ENCODE data around the gene NNT. TPM values are rescaled to one million over a fixed set of nuclear protein-coding genes. Genes with fewer than 3 reads are reported as not detected.

Gene NNT
- total and polyA plus RNA-seq, 2 of the 8 experiments (the other 6 are each of a cell fraction or from before 2014, with no cell fraction given), result 11.0 to 22.2 TPM

DNA sequence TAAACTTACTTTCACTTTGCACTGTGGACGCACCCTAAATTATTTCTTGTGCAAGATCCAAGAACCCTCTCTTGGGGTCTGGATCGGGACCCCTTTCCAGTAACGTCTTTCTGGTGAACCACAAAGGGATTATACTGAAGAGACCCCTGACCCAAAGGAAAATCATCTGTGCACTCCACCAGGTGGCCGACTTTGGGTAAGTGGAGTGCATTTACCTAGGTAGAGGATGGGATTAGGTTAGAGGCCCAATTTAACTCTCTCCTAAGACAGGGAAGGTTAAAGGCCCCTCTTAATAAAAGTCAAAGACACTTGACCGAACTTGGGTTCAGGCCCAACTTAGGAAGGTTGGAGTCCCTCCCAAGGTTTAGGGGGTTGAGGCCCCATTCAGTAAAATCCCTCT, 37.9 kb upstream of the NNT start:
- Histone ChIP-seq H4K20me1 (replicated peaks in 1 of 2; ENCODE audit: control insufficient read depth in 1 of 2, insufficient read depth in 2 of 2, low read length in 2 of 2) (no peaks in the 10 kb centered on the region), H4K5ac (ENCODE audit: insufficient read length, low read depth, low read length) (no peak overlapping the region), H2BK15ac (ENCODE audit: low read length) (no peak overlapping the region), H3K27ac (ENCODE audit: low read depth, low read length) (no peak overlapping the region), H3K27me3 (replicated peaks in 1 of 4; ENCODE audit: control insufficient read depth in 3 of 4, extremely low read depth in 1 of 4, insufficient read depth in 3 of 4, low read length in 3 of 4) (no peaks in the 10 kb centered on the region), H3K79me1 (ENCODE audit: low read depth, low read length) (no peaks in the 10 kb centered on the region), H2BK120ac (replicated peaks; ENCODE audit: low read depth, low read length) (no peak overlapping the region), H2BK12ac (ENCODE audit: low read depth, low read length) (no peak overlapping the region), H3K23me2 (ENCODE audit: low read depth, low read length) (no peaks in the 10 kb centered on the region), H3K4me3 (ENCODE audit: extremely low read depth in 1 of 4, insufficient read depth in 2 of 4, low read depth in 3 of 4, low read length in 4 of 4) (no peak overlapping the region), H3K4me2 (ENCODE audit: insufficient read depth in 1 of 2, low read depth in 2 of 2, low read length in 2 of 2) (no peak overlapping the region), H2AFZ (ENCODE audit: low read length) (no peak overlapping the region), H2AK5ac (ENCODE audit: low read depth, low read length) (no peak overlapping the region), H3K4me1 (replicated peaks in 1 of 4; ENCODE audit: control insufficient read depth in 3 of 4, insufficient read depth in 4 of 4, low read length in 3 of 4) (no peaks in the 10 kb centered on the region), H2BK5ac (ENCODE audit: low read depth, low read length) (no peak overlapping the region), H3K4ac (replicated peaks; ENCODE audit: insufficient read length, low read depth, low read length) (no peak overlapping the region), H2BK20ac (ENCODE audit: low read length) (no peak overlapping the region), H3K9ac (replicated peaks in 1 of 4; ENCODE audit: extremely low read depth in 1 of 4, low read depth in 3 of 4, low read length in 3 of 4) (no peak overlapping the region), H3K14ac (ENCODE audit: insufficient read length) (no peak overlapping the region), H3K56ac (replicated peaks; ENCODE audit: insufficient read length, low read depth, low read length) (no peak overlapping the region), H3K18ac (ENCODE audit: extremely low read depth, low read length) (no peak overlapping the region; the same call in 1 of the 2 replicates), H4K91ac (replicated peaks; ENCODE audit: insufficient read length, low read length) (no peak overlapping the region), H3K23ac (ENCODE audit: insufficient read length) (no peak overlapping the region), H3K9me3 (ENCODE audit: insufficient read depth in 2 of 2, low read depth in 1 of 2, low read length in 1 of 2) (no peaks in the 10 kb centered on the region), H3K79me2 (ENCODE audit: control insufficient read depth in 1 of 2, insufficient read depth in 2 of 2, low read length in 2 of 2) (no peaks in the 10 kb centered on the region), H4K8ac (ENCODE audit: extremely low read depth, insufficient read depth, low read length) (no peak overlapping the region), H3K36me3 (ENCODE audit: control insufficient read depth in 2 of 4, insufficient read depth in 4 of 4, low read length in 3 of 4) (no peaks in the 10 kb centered on the region)
- CTCF ChIA-PET (ENCODE audit: partially characterized antibody), result interaction anchor here (1.0 kb wide), 1 partner anchor 26 kb away, joined by 3 read pairs; no protein-coding TSS in a partner anchor
- no peak for TF ChIP-seq SIRT6 (IDR thresholded peaks at IDR 0.05; ENCODE audit: low read length)
- TF ChIP-seq CEBPB (IDR thresholded peaks at IDR 0.05; ENCODE audit: low read depth, low read length), result no peak
- no peak for TF ChIP-seq CTBP2 (IDR thresholded peaks at IDR 0.05; ENCODE audit: borderline replicate concordance, insufficient read depth, insufficient read length, low read length)
- no peak for TF ChIP-seq BRCA1 (IDR thresholded peaks at IDR 0.05; ENCODE audit: low read depth, low read length)
- no peak for TF ChIP-seq POLR2A (IDR thresholded peaks at IDR 0.05; ENCODE audit: control extremely low read depth in 1 of 2, low read depth in 2 of 2, low read length in 2 of 2)
- TF ChIP-seq SIN3A (conservative IDR thresholded peaks at IDR 0.05 in 1 of 2, IDR thresholded peaks at IDR 0.05 in 1 of 2; ENCODE audit: low read depth in 1 of 2, low read length in 2 of 2), result no peak
- no peak for TF ChIP-seq NANOG (IDR thresholded peaks at IDR 0.05; ENCODE audit: insufficient read depth, low read depth, low read length, poor library complexity, severe bottlenecking)
- no peak for DNase-seq (ENCODE audit: low read depth in 1 of 2, low spot score in 2 of 2)
- POLR2A ChIA-PET (ENCODE audit: partially characterized antibody), result interaction anchor here (1.5 kb wide), 1 partner anchor 9 kb away, joined by 3 read pairs; no protein-coding TSS in a partner anchor
- 86% methylated on average over 5 of the region's 5 CpGs; no CpG with 5 or more reads in 1 of the 2 experiments for WGBS, 2 experiments (ENCODE audit: extremely low coverage in 1 of 2, insufficient coverage in 1 of 2, insufficient read length in 1 of 2, insufficient replicate concordance in 2 of 2, low coverage in 1 of 2, low lambda C conversion rate in 2 of 2, missing lambda C conversion rate in 1 of 2)
- FAIRE-seq, result no peak
